GM10248 (cell line): ENCODE results near the gene NOP9.

ENCODE experiments used
- CTCF ChIA-PET: fragments of 300-600 bp; sonication (Branson Sonifier 250); formaldehyde crosslinking; extraction: SDS; loops from one replicate; lab custom pipeline; 2021; ENCODE audit warnings: antibody characterized with exemption; lab: Yijun Ruan, JAX
- POLR2A ChIA-PET: fragments of 350-650 bp; sonication (Branson Sonifier 250); formaldehyde crosslinking; extraction: SDS; loops from one replicate; lab custom pipeline; 2020; ENCODE audit warnings: antibody characterized with exemption; lab: Yijun Ruan, JAX
- DNase-seq: peaks from one replicate; pipeline ENCODE4 v3.0.0; 2012; ENCODE audit errors: extremely low spot score
- TF ChIP-seq, protein P1 (sequence below): IDR thresholded peaks from 2 replicates; pipeline ENCODE4 v1.5.1; 2012; ENCODE audit warnings: mild to moderate bottlenecking, low read depth; ENCODE audit errors: extremely low read depth, missing control alignments, control extremely low read depth

The NOP9 gene

GRCh38 chr14:24254630-24255392 is 44.8 kb upstream of the NOP9 start:
- CTCF ChIA-PET: interaction anchor here (1.1 to 2.7 kb wide), 4 partner anchors 12 to 53 kb away, joined by 4 to 11 read pairs (median 8); partner anchors contain the start of genes CIDEB and TINF2
- POLR2A ChIA-PET: no interaction called here
- TF ChIP-seq, protein P1, sequence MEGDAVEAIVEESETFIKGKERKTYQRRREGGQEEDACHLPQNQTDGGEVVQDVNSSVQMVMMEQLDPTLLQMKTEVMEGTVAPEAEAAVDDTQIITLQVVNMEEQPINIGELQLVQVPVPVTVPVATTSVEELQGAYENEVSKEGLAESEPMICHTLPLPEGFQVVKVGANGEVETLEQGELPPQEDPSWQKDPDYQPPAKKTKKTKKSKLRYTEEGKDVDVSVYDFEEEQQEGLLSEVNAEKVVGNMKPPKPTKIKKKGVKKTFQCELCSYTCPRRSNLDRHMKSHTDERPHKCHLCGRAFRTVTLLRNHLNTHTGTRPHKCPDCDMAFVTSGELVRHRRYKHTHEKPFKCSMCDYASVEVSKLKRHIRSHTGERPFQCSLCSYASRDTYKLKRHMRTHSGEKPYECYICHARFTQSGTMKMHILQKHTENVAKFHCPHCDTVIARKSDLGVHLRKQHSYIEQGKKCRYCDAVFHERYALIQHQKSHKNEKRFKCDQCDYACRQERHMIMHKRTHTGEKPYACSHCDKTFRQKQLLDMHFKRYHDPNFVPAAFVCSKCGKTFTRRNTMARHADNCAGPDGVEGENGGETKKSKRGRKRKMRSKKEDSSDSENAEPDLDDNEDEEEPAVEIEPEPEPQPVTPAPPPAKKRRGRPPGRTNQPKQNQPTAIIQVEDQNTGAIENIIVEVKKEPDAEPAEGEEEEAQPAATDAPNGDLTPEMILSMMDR: no peak
- no peak for DNase-seq

- TF ChIP-seq, protein P1: no peak
- POLR2A ChIA-PET: no interaction called here
- CTCF ChIA-PET: interaction anchor here (1.1 to 2.7 kb wide), 4 partner anchors 13 to 53 kb away, joined by 4 to 11 read pairs (median 8); partner anchors contain the start of genes CIDEB and TINF2
- no peak for DNase-seq
Observed at GRCh38 chr14:24255438-24255837, 44.2 kb upstream of the NOP9 start.

DNA sequence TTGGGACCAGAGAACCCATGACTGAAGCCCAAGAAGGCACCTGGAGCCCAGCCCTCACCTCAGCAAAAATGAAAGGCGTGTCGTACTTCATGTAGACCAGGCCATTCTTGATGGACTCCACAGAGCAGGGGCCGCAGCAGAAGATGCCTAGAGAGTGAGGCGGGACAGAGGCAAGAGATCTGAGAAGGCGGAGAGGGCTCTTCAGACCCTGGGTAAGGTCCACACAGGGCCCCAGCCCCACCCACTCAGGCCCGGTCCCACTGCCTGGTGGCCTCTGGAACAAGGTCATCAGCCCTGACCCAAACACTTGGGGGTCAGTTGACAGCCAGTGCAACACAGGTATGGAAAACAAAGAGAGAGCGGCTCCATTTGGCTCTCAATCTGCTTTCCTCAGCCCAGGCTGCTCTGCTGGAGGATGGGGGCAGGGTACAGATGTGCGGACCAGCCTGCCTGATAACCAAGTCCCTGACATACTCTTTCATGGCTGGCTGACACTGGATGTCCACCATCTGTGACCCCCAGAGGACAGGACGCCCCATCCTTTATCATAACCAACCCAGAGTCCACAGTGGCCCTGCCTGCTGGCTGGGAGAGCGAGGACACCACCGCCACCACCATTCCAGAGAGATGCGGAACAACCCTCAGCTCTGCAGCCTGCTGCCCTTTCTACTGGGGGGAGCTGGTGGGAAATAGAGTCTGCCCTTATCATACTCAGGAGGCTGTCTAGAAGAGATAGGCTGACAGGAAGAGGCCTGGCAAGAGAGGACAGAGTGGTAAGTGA is 43.5 kb upstream of the NOP9 start:
- TF ChIP-seq, protein P1: no peak
- no peak for DNase-seq
- POLR2A ChIA-PET: interaction anchor here (0.7 kb wide), 1 partner anchor 43 kb away, joined by 3 read pairs; the partner anchor contains the start of gene CHMP4A
- CTCF ChIA-PET: interaction anchor here (0.7 to 2.7 kb wide), 8 partner anchors 9 to 52 kb away, joined by 3 to 11 read pairs (median 6); partner anchors contain the start of genes CIDEB and TINF2

GRCh38 chr14:24256960-24257359 is 42.7 kb upstream of the NOP9 start:
- DNase-seq: no peak
- ChIA-PET POLR2A (interaction anchor here (0.7 kb wide), 1 partner anchor 44 kb away, joined by 3 read pairs; the partner anchor contains the start of gene CHMP4A), CTCF (interaction anchor here (0.7 to 2.3 kb wide), 6 partner anchors 10 to 51 kb away, joined by 3 to 11 read pairs (median 4); partner anchors contain the start of genes CIDEB and TINF2)
- TF ChIP-seq, protein P1: no peak

DNA sequence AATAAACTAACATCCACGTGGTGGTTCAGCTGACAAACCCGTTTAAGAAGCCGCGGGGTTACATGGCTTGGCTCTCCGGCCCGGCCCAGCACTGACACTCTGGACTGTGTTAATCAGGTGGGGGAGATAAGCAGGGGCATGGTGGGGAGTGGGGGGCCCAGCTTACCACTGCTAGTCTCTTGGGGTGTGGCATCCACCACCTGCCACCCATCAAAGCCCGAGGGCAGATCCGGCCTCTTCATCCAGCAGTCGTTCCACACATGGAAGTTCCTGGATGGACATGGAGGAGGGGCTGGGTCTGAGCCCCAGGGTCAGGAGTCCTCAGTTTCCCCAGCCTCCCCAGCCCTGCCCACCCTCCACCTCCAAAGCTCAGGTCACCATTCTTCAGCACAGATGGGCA is 41.5 kb upstream of the NOP9 start:
- DNase-seq: no peak
- CTCF ChIA-PET: interaction anchor here (1.3 to 2.3 kb wide), 5 partner anchors 11 to 24 kb away, joined by 3 to 10 read pairs (median 7); partner anchors contain the start of genes RABGGTA and TINF2
- POLR2A ChIA-PET: no interaction called here
- TF ChIP-seq, protein P1: no peak
